ENCODE measurements around the gene KDELR3. TPM values are rescaled to one million over a fixed set of nuclear protein-coding genes. Genes with fewer than 3 reads are reported as not detected.

KDELR3 gene
- total RNA-seq (ENCODE audit: low replicate concordance) = 10.6 and 24.2 TPM in 2 replicates
- long read RNA-seq, transcript KDELR3-201 (5 exons, 1,728 nt) = major isoform, 107 of 114 reads
- long read RNA-seq, partial matches to known transcripts = 1 of 114 reads
- long read RNA-seq, other reads (novel, unspliced or antisense) = 4 of 114 reads

DNA sequence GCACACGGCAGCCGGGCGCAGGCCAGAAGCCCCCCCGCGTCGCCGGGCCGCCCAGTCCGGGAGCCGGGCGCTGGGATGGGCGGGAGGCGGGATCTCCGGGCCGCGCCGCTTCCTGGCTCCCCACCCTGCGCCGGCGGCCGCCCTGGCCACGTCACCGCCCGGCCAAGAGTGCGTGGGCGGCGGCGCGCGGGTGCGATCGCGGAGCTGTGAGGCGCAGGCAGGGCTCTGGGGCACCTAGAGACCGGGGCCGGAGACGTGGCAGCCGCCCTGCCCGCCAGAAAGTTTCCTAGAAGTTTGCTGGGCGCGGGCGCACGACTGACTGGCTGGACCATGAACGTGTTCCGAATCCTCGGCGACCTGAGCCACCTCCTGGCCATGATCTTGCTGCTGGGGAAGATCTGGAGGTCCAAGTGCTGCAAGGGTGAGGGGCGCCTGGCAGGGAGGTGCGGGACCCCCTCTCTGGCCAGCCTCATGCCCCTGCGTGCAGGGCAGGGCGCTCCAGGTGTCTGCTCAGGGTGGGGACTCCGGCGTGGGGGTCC, at the start of gene KDELR3:
KDELR3 (plus strand) TSS at position 193 of the 539 bp plus-strand sequence; CDS start at position 331, 138 bp downstream.
- Mint-ChIP-seq H3K27me3 (peaks cover 17% of the 10 kb centered on the region), H3K4me3 (peak within 1 kb of the TSS; percentile 86), H3K9me3 (no peaks in the 10 kb centered on the region), H3K27ac (peak within 1 kb of the TSS; percentile 83), H3K36me3 (no peaks in the 10 kb centered on the region), H3K4me1 (ENCODE audit: unreplicated experiment) (peaks cover 14% of the 10 kb centered on the region)
- DNase-seq (ENCODE audit: extremely low spot score, unreplicated experiment) = no peak
- TF ChIP-seq, protein P1, sequence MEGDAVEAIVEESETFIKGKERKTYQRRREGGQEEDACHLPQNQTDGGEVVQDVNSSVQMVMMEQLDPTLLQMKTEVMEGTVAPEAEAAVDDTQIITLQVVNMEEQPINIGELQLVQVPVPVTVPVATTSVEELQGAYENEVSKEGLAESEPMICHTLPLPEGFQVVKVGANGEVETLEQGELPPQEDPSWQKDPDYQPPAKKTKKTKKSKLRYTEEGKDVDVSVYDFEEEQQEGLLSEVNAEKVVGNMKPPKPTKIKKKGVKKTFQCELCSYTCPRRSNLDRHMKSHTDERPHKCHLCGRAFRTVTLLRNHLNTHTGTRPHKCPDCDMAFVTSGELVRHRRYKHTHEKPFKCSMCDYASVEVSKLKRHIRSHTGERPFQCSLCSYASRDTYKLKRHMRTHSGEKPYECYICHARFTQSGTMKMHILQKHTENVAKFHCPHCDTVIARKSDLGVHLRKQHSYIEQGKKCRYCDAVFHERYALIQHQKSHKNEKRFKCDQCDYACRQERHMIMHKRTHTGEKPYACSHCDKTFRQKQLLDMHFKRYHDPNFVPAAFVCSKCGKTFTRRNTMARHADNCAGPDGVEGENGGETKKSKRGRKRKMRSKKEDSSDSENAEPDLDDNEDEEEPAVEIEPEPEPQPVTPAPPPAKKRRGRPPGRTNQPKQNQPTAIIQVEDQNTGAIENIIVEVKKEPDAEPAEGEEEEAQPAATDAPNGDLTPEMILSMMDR (conservative IDR thresholded peaks at IDR 0.05) = no peak

- Mint-ChIP-seq H3K4me3 (no peak overlapping the region), H3K9me3 (no peaks in the 10 kb centered on the region), H3K27me3 (no peaks in the 10 kb centered on the region), H3K36me3 (no peaks in the 10 kb centered on the region), H3K27ac (no peak overlapping the region), H3K4me1 (ENCODE audit: unreplicated experiment) (no peaks in the 10 kb centered on the region)
- no peak for DNase-seq (ENCODE audit: extremely low spot score, unreplicated experiment)
- TF ChIP-seq, protein P1 (conservative IDR thresholded peaks at IDR 0.05) = no peak
Observed at GRCh38 chr22:38418589-38418988, 49.3 kb upstream of the KDELR3 start.

DNA sequence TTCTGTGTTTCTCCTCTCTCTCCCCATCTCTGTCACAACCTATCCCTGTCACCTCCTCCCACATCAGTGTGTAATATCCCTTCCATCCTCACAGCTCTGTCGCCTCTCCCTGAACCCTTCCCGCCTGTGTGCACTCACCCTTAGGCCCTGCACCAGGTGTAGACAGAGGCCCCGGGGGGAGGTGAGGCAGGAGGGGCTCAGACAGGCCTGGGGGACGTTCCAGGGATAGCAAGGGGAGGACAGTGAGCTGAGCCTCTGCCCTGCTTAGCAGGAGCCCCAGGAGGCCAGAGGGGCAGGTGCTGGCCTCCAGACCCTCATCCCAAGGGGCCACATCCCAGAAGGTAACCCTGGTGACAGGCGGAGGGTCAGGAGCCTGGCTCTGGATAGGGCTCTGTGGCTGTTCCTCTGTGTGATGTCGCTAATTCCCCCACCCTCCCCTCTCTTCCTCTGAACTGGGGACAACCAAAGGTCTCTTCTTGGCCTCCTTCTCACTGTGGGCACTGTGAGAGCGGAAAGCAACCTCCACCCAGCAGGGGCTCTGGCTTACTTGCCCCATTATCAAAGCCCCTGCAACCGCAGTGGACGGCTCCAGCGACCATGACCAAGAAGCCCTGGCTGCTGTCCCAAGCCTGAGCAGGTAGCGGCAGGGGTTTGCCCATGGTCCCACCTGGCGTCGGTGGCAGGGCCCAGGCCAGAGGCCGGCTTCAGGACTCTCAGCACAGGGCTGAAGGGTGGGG, 48.6 kb upstream of the KDELR3 start:
- TF ChIP-seq, protein P1 (conservative IDR thresholded peaks at IDR 0.05) = no peak
- Mint-ChIP-seq H3K9me3 (no peaks in the 10 kb centered on the region), H3K36me3 (no peaks in the 10 kb centered on the region), H3K27me3 (no peaks in the 10 kb centered on the region), H3K4me1 (ENCODE audit: unreplicated experiment) (no peaks in the 10 kb centered on the region), H3K27ac (no peak overlapping the region), H3K4me3 (no peak overlapping the region)
- DNase-seq (ENCODE audit: extremely low spot score, unreplicated experiment) = no peak

DNA sequence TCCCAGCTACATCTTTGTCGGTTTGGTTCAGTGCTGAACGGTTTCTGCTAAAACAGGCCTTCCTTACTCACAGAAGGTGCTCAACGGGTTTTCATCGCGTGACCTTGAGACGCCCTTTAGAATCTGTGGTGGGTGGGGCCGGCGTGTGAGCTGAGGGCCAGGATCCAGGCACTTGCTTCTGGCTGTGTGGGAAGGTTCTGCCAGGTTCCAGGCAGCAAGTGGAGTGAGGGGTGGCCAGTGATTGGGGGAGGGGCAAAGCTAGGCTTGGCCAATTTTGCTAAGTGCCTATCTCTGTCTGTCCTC, 48.1 kb upstream of the KDELR3 start:
- H3K4me1 Mint-ChIP-seq (ENCODE audit: unreplicated experiment) = no peaks in the 10 kb centered on the region
- H3K4me3 Mint-ChIP-seq = no peak overlapping the region
- no peaks in the 10 kb centered on the region for H3K9me3 Mint-ChIP-seq
- H3K27me3 Mint-ChIP-seq = no peaks in the 10 kb centered on the region
- H3K27ac Mint-ChIP-seq = no peak overlapping the region
- no peaks in the 10 kb centered on the region for H3K36me3 Mint-ChIP-seq
- no peak for DNase-seq (ENCODE audit: extremely low spot score, unreplicated experiment)
- TF ChIP-seq, protein P1 (conservative IDR thresholded peaks at IDR 0.05) = no peak

DNA sequence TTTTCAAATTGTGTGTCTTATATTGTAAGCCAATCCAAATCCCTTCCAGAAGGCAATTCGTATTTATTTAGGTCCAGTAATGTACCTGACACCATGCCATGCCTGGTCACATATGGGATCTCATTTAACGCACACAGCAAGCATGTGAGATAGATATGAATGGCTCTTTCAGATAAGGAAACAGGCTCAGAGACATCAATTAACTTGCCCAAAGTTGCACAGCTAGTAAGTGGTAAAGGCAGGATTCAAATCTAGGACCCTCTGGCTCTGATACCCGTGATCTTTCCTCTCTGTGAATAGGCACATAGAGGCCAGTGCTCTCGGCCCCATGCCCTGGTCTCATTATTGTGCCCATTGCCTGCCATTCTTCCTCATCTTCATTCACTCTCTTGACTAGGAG, 47.2 kb upstream of the KDELR3 start:
- H3K4me1 Mint-ChIP-seq (ENCODE audit: unreplicated experiment) = no peaks in the 10 kb centered on the region
- H3K4me3 Mint-ChIP-seq = no peak overlapping the region
- no peaks in the 10 kb centered on the region for H3K36me3 Mint-ChIP-seq
- TF ChIP-seq, protein P1 (conservative IDR thresholded peaks at IDR 0.05) = no peak
- H3K27ac Mint-ChIP-seq = no peak overlapping the region
- no peaks in the 10 kb centered on the region for H3K27me3 Mint-ChIP-seq
- DNase-seq (ENCODE audit: extremely low spot score, unreplicated experiment) = no peak
- no peaks in the 10 kb centered on the region for H3K9me3 Mint-ChIP-seq

All from type B pancreatic cell (in vitro differentiated cells).